ENCODE results near the gene PDZD7. TPM values are rescaled to one million over a fixed set of nuclear protein-coding genes. Genes with fewer than 3 reads are reported as not detected.
A peak's percentile ranks its signal among the peaks of the same experiment; 100 is the strongest.

PDZD7 gene
- total RNA-seq, 1 donor from 2014 or later, result 0.29 TPM

- peaks cover 15% of the 10 kb centered on the region for H3K4me1 Mint-ChIP-seq (ENCODE audit: low read depth)
- DNase-seq (ENCODE audit: low spot score, unreplicated experiment), result no peak
- H3K4me3 Mint-ChIP-seq (ENCODE audit: low read depth), result peak overlapping the region; percentile 86
- no peak for TF ChIP-seq CTCF (IDR thresholded peaks at IDR 0.05; ENCODE audit: unreplicated experiment)
- H3K27ac Mint-ChIP-seq, result peak overlapping the region; percentile 97
- no peaks in the 10 kb centered on the region for H3K9me3 Mint-ChIP-seq (ENCODE audit: low read depth)
- no peaks in the 10 kb centered on the region for H3K36me3 Mint-ChIP-seq (ENCODE audit: insufficient read depth)
- peaks cover 55% of the 10 kb centered on the region for H3K27me3 Mint-ChIP-seq
Measured at GRCh38 chr10:101042118-101042517, 11.2 kb upstream of the PDZD7 start.

GRCh38 chr10:101041252-101041761, 10.4 kb upstream of the PDZD7 start:
- Mint-ChIP-seq H3K9me3 (ENCODE audit: low read depth) (no peaks in the 10 kb centered on the region), H3K4me3 (ENCODE audit: low read depth) (no peak overlapping the region), H3K27ac (peak overlapping the region; percentile 84), H3K36me3 (ENCODE audit: insufficient read depth) (no peaks in the 10 kb centered on the region), H3K4me1 (ENCODE audit: low read depth) (peaks cover 10% of the 10 kb centered on the region), H3K27me3 (peaks cover 52% of the 10 kb centered on the region)
- DNase-seq (ENCODE audit: low spot score, unreplicated experiment), result peak; percentile 63
- TF ChIP-seq CTCF (IDR thresholded peaks at IDR 0.05; ENCODE audit: unreplicated experiment), result peak; percentile 84

GRCh38 chr10:101040851-101041250, 9.9 kb upstream of the PDZD7 start:
- H3K4me3 Mint-ChIP-seq (ENCODE audit: low read depth), result no peak overlapping the region
- H3K27ac Mint-ChIP-seq, result peak overlapping the region; percentile 84

GRCh38 chr10:101040061-101040460, 9.1 kb upstream of the PDZD7 start:
- Mint-ChIP-seq H3K9me3 (ENCODE audit: low read depth) (no peaks in the 10 kb centered on the region), H3K36me3 (ENCODE audit: insufficient read depth) (no peaks in the 10 kb centered on the region), H3K4me3 (ENCODE audit: low read depth) (no peak overlapping the region), H3K27ac (no peak overlapping the region), H3K27me3 (peaks cover 52% of the 10 kb centered on the region), H3K4me1 (ENCODE audit: low read depth) (peaks cover 10% of the 10 kb centered on the region)
- no peak for DNase-seq (ENCODE audit: low spot score, unreplicated experiment)
- no peak for TF ChIP-seq CTCF (IDR thresholded peaks at IDR 0.05; ENCODE audit: unreplicated experiment)

More at GRCh38 chr10:101040851-101041250, 9.9 kb upstream of the PDZD7 start:
- DNase-seq (ENCODE audit: low spot score, unreplicated experiment), result no peak
- Mint-ChIP-seq H3K36me3 (ENCODE audit: insufficient read depth) (no peaks in the 10 kb centered on the region), H3K27me3 (peaks cover 52% of the 10 kb centered on the region), H3K9me3 (ENCODE audit: low read depth) (no peaks in the 10 kb centered on the region), H3K4me1 (ENCODE audit: low read depth) (peaks cover 10% of the 10 kb centered on the region)
- no peak for TF ChIP-seq CTCF (IDR thresholded peaks at IDR 0.05; ENCODE audit: unreplicated experiment)

- peak; percentile 18 for TF ChIP-seq CTCF (IDR thresholded peaks at IDR 0.05; ENCODE audit: unreplicated experiment)
- Mint-ChIP-seq H3K9me3 (ENCODE audit: low read depth) (no peaks in the 10 kb centered on the region), H3K36me3 (ENCODE audit: insufficient read depth) (no peaks in the 10 kb centered on the region), H3K4me1 (ENCODE audit: low read depth) (peaks cover 15% of the 10 kb centered on the region), H3K4me3 (ENCODE audit: low read depth) (no peak overlapping the region), H3K27ac (no peak overlapping the region), H3K27me3 (peaks cover 64% of the 10 kb centered on the region)
- DNase-seq (ENCODE audit: low spot score, unreplicated experiment), result no peak
Measured at GRCh38 chr10:101038484-101038883, 7.6 kb upstream of the PDZD7 start.

Data from progenitor cell of endocrine pancreas (in vitro differentiated cells).